ENCODE measurements around the gene EGFL8.

Gene EGFL8

DNA sequence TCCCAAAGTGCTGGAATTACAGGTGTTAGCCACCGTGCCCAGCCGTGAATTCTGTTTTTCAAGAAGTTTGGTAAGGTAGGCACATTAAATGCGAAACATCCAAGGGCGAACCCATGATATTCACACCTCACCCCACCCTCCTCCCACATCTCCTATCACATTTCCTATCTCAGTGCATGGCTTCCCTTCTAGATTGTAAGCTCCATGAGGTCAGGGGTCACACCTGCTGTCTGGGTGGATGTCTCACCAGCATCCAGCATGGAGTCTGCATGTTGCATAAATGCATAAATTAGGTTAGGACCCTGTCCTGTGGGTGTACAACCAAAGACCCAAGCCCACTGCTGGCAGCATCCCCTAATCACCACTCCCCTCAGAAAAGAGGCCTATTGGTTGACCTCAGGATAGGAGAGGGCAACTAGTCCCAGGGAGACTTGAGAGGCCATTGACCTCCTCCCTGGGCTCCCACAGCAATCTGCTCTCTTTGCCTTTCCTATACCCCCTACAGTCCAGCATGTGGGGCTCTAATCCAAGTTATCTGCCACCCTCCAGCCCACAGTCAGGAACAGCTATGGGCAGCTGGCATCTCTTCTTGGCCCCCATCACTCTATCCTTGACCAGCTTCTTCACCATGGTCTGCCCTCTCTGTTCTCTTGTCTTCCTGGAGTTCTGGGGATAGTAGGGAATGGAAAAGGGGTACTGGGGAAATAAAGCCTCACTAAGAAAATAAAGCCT is 16.8 kb upstream of the EGFL8 start:
- no peak for DNase-seq

DNA sequence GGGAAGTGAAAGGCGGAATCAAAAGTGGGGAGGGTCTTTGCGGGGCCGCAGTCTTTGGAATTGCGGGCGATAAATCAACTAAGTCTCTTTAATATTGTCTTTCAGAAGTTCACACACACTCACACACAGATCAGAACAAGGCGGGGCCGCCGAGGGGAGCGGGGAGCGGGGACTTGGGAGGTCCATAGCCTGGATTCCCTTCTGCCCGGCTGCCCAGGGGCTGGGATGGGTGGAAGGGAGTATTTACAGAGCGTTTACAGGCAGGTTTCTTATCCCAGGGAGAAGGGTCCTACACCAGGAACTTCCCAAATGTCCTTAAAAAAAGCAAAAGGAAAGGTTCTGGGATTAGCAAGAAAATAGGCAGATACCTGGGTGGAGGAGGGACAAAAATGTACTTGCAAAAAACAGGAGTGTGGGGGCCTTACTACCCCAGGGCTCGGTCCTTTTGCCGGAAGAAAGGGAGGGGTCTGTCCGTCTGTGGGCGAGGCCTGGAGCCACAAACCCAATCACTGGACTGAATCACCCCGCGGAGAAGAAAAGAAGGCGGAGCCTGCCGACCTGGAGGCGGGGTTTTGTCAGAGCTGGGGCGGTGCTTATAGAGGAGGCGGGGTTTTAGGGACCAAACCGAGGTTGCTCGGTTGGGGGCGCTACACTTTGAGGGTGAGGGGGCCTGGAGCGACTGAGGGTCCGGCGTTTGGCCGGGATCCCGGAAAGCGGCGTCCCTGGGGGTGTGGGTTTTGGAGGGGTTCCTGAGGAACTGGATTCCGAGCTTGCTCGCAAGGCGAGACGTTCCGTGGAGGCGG is 15.9 kb upstream of the EGFL8 start:
- DNase-seq: peak; percentile 60

DNA sequence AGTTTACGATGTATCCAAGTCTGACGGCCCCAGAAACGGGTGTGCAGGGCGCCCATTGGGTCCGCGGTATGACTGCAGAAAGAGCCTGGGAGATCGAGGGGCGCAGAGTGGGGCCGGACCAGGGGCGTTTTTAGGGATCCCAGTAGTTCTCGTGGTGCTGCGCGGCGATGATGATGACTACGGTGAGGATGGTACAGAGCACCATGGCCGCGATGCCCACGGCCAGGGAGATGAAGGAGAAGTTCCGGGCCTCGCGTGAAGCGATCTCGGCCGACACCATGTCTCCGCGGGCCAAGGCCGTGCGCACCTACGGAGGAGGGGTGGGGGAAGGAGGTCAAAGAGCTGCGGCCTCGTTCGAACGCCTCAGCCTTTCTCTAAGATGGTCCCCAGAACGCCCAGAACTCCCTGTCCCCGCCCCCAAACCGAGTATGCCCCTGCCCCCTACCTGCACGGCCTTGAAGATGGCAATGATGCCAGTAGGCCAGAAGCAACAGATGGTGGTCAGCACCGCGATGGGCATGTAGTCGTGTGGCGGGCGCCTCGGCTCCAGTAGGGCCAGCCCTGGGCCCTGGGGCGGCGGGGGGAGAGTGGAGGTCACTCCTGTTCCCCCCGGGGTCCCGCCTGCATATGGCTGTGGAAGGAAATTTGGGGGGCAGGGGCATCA is 15.2 kb upstream of the EGFL8 start:
- no peak for DNase-seq

DNA sequence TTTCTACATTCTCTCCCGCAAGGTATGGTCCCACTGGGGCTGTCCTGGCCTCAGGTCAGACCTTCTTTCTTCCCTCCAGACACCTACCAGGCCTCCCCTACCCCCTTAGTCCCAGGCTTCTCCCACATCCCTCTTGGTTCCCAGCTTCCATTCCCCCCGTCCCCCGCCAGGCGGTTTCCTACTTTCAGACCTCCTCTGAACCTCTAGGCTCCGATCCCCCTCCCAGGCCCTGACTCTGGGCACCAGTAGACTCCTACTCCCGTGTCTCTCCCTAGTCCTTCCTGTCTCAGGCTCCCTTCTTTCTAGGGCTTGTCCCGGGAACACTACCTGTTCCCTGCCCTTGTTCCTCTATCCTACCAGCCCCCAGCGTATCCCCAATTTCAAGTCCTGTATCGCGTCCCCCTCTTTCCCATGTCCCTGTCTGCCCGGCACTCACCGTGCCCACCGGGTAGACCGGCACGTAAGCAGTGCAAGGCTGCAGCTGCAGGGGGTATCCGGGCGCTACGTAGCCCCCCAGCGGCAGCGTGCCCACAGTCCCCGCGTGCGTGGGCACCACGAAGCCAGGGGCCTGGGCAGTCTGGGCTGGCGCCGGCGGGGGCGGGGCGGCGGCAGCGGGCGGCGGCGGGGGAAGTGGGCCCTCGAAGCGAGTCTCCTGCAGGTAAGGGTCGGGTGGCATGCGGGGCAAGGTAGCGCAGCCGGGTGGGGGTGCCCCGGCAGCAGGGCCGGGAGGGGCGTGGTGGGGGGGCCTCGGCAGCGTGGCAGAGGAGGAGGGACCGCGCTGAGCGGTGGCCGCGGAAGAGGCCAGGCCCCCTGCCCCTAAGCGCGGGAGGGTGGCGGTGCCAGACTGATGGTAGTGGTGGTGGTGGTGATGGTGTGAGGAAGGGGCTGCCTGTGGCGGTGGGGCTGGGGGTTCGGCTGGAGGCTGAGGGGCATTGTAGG is 14.2 kb upstream of the EGFL8 start:
- DNase-seq: no peak

DNA sequence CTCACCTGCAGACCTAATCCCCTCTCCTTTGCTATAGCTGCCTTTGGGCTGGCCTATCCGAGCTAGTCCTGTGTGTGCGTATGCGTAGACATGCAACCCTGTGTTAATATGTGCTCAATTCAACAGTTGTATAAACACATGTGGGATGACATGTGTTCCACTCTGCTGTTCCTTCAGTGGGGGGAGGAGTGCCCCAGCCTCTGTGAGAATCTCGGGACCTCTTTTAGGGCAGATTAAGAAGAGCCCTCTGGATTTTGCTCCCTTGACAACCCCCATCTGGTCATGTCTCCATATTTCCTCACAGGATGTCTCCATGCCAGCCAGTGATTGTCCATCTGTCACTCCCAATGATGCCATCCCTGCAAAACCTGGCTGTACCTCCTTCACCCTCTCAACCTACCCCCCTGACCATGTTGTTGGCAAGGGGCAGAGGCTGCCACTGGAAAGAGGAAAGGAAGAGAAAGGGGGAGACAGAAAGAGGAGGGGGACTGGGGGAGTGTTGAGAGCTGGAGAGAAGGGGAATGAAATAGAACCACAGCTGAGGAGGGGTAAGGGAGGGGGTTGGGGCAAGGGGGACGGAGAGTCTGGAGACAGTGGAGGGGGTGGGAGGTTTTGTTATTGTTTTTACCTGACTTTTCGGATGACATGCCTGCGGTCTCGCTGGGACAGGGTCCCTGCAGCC is 13.1 kb upstream of the EGFL8 start:
- no peak for DNase-seq

DNA sequence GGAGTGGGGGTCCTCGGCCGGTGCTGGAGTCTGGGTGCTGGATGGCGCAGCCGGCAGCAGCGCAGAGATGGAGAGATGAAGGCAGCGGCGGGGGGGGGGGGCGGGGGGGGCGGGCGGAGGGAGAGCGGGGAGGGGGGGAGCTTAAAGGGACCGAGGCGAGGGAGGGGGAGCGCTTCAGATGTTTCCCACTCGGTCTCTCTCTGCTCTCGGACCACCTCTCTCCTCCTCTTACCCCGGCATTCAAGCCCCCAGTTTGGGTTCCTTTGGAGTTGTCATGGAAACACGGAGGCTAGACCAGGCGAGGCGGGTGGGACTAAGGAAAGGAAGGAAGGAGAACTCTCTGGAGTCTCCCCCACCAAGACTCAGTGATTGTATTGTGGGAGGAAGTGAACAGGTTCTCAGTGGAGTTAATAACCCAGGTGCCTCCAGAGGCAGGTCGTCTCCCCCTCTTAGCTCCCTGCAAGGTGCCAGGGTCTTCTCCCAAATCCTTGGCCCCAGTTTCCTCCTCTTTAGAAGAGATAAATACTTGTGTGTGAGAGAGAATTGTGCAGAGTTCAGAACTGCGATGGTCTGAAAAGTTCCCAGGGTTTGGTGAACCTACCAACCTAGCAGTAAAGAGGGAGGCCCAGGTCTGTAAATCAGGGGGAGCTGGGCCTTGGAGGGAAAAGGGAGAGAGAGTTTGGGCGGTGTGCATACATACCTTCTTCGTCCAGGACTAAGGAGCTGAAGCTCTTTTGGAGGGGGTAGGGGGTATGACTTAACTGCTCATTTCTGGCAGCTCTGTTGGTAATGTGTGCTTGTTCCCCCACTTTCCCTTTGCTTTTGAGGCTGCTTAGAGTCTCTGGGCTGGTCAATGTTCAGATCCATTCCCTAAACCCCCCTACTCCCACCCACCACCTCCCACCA is 12.3 kb upstream of the EGFL8 start, which contains the start of gene PRRT1:
PRRT1 (minus strand) TSS at position 77 of the 906 bp plus-strand sequence. CDS start 112 bp downstream, outside the sequence.
- no peak for DNase-seq

DNA sequence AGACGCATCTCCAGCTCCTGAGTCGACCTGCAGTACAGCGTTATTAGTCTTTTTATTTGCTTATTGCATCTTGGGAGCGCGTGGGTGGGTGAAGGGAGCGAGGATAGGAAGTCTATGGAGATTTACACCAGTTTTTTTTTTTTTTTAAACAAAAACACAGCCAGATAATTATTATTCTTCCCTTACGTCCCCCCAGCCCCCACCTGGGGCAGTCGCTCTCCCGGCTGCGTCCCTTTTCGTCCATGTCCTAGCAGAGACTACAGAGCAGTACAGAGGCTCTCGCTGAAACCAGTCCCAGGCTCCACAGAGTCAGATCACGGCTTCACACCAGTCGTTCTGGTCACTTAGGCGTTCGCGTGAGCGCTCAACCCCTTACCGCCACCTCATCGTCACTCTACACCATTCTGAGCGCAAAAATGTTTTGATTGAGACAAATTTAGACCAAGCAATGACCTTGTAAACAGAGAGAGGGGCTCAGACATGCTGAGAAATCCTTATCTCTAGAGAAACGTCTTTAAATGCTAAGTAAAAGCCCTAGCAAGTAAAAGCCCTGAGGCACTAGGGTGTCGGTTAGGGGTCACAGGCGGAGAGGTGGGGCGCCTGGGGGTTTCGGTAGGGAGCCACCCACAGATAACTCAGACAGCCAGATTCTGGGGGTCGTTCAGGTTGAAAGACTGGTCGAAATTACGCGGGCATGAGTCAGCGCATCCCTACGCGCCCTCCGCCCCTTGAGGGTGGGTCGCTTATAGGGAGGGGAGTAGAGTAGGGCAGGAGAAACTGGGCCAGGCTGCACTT is 11.4 kb upstream of the EGFL8 start:
- DNase-seq: no peak

DNA sequence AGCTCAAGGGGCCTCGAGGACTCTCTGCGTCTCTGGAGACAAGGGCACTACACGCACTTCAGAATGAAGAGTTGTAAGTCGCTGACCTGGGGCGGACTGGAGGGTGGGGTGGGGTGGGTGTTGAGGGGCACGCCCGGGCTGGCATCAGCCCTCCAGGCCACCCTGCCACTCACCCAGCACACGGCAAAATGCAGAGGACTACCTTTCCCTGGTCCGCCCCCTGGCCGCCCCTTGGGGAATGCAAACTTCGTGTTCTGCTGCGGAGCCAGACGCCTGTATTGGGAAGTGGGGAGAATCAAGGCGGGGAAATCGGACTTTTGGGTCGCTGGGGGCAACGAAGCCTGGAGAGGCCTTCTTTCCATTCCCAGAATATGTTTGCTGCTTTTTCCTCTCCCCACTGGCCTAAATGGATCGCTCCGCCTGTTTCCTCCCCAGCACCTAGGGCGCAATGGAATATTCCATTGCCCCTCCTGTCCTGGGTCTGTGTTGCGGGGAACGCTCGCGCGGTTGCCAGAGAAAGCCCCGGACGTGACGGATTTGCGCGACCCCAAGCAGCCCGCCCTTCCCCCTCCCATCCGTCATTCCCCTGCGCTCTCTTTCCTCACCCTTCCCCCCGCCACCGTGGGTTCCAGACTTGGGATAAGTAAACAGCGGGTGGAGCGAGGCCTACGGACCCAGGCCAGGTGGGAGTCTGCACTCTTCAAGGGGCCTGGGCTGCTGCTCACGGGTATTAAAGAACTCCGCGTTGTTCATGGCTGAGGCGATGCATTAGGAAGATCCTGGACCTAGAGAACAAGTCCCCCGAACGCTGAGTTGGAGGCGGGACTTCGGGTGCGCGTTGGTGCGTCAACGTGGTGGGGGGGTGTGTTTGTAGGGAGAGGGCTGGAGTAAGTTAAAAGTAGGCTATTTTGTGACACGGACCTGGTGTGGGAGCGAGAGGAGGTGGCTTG is 10.6 kb upstream of the EGFL8 start, which contains the start of gene PPT2:
PPT2 (plus strand) TSS at position 578 of the 950 bp plus-strand sequence. CDS start 454 bp downstream, outside the sequence.
- DNase-seq: peak; percentile 65

DNA sequence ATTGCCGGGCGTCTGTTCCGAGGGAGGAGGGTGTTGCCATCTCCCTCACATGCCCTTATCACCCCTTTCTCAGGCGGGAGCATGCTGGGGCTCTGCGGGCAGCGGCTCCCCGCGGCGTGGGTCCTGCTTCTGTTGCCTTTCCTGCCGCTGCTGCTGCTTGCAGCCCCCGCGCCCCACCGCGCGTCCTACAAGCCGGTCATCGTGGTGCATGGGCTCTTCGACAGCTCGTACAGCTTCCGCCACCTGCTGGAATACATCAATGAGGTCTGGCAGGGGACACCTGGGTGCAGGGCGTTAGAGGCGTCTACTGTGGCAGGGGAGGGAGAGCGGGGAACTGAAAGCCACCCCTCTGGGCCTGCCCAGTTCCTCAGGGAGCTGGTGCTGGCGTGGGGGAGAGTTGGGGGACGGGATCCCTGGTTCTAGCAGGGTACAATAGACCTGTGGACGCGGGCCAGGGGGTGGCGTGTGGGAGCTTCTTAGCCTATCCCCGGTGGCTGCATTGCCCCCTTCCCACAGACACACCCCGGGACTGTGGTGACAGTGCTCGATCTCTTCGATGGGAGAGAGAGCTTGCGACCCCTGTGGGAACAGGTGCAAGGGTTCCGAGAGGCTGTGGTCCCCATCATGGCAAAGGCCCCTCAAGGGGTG is 9.8 kb upstream of the EGFL8 start:
- peak; percentile 52 for DNase-seq

DNA sequence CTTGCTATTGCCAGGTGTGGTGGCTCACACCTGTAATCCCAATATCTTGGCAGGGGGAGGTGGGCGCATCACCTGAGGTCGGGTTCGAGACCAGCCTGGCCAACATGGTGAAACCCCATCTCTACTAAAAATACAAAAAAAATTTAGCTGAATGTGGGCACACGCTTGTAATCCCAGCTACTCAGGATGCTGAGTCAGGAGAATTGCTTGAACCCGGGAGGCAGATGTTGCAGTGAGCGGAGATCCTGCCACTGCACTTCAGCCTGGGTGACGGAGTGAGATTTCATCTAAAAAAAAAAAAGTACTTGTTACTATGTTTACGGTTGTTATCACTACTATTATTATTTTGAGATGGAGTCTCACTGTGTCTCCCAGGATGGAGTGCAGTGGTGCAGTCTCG is 7.5 kb upstream of the EGFL8 start:
- DNase-seq: no peak

DNA sequence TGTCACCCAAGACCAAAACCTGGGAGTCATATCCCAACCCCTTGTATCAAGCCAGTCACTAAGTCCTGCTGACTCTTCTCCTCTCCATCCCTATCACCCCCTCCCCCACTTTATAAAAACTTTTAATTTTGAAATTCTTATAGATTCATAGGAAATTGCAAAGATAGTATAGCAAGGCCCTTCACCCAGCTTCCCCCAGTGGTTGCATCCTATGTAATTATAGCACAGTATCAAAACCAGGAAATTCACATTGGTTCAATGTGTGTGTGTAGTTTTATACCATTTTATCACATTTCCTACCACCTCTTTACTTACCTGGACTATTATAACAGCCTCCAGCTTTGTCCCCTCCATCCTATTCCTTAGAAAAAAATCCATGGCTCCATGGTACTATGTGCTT is 6.3 kb upstream of the EGFL8 start:
- no peak for DNase-seq

DNA sequence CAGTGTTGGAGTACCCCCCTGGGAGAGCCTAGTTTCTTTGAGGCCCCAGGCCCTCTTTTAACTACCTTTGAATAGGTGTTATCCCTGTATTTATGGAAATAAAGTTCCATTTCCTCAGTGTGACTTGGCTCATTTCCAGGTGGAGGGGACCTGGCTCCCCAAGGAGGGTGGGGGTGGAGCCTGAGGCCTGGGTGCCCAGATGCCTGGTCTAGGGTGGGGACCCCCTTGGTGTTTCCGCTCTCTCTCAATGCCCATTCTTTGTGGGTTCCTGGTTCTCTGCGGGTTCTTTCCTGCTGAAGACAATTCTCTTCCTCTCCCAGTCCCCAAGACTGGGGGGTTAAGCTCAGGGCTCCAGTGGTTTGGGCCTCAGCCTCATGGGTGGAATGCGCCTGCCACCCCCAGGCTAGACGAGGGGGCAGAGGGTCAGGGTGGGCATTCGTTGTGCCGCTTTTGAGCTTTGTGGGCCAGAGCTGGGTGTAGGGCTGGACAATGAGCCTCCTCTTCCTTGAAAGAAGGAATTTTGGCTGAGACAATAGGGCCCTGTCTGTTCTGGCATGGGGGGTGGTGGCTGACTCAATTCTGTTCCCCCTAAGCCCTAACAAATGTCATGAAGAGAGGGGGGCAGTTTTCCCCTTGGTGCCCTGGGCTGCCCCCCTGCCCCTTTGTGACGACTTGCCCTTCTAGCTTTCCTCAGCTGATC is 686 bp upstream of the EGFL8 start:
- DNase-seq: no peak

DNA sequence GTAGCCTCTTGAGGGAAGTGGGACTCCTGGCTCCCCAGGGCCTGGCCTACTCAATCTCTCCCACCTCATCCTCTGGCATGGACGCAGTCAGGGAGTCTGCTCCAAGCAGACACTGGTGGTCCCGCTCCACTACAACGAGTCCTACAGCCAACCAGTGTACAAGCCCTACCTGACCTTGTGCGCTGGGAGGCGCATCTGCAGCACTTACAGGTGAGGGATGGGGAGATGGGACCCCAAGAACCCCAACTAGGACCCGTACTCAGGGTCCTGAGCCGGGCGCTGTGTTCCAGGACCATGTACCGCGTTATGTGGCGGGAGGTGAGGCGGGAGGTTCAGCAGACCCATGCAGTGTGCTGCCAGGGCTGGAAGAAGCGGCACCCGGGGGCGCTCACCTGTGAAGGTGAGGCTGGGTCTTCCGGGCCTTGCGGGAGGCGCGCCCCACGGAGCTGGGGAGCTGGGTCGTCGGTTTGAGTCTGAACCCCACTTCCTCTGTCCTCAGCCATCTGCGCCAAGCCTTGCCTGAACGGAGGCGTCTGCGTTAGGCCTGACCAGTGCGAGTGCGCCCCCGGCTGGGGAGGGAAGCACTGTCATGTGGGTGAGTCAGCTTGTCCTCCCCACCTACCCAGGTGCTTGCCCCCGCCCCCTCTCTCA is 2.1 kb downstream of the EGFL8 start:
- DNase-seq: no peak

DNA sequence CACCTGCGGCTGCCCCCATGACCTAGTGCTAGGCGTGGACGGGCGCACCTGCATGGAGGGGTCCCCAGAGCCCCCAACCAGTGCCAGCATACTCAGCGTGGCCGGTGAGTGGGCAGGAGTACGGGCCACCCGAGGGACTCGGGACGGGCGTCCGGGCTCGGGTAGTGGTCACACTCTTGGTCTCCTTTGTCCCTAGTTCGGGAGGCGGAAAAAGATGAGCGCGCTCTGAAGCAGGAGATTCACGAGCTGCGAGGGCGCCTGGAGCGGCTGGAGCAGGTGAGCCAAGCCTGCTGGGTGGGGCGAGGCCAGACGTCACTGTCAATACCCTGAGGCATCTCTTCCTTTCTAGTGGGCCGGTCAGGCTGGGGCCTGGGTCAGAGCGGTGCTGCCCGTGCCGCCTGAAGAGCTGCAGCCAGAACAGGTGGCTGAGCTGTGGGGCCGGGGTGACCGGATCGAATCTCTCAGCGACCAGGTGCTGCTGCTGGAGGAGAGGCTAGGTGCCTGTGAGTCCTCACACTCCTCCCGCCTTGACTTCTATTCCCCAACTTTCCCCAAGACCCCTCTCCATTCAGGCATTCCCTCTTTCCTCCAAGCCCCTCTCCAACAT is 2.9 kb downstream of the EGFL8 start:
- no peak for DNase-seq

DNA sequence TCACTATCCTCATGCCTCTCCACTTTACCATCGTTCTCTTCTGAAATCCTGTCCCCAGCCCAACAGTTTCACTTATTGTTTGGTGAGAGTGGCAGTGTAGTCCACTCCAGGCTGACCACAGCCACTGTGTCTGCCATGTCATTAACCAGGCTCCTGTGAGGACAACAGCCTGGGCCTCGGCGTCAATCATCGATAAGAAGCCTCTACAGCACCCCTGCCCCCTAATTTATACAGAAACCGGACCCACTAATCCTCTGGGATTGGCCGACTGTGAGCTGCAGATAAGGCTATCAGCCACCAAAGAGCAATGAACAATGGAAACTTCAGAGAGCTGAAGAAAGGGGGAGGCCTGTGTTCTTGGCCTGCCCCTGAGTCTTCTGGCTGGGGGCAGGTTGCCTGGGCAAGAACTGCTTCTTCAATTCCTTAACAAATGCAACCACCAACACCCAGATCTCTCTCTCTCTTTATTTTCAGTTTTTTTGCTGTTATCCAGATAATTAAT is 3.4 kb downstream of the EGFL8 start:
- DNase-seq: no peak

DNA sequence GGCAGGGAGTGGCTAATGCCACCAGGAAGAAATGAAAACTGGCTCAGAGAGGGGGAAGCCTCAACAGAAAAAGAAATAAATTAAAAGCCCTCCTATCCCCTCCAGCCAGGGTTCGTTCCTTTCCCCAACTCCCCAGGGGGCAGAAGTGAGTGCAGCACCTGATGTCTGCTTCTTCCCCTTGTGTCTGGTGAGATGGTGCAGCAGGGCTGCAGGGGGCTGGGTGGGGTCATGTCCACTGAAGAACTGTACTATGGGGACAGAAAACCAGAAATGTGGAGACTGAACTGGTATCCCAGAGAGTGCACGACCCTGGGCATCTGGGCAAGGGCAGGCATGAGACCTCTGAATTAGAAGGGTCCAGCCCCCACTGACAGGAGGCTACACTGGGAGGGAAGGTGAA is 4.0 kb downstream of the EGFL8 start:
- DNase-seq: no peak

All from stimulated activated CD4-positive, alpha-beta T cell treated with anti-CD3 and anti-CD28 coated beads, Interleukin-12 subunit alpha, Interleukin-12 subunit beta, amount 100 ng/mL, for 4 hours (primary cell).